Cardiac fibroblast (primary cell): ENCODE measurements around the gene ANKMY2.
A peak's percentile ranks its signal among the peaks of the same experiment; 100 is the strongest.

Experiments
- DNase-seq, 2 donors: peaks; one replicate each; pipeline versions ENCODE4 v3.0.0 to v3.0.0-alpha.2; 2010; ENCODE audit warnings: low read depth in 2 of 2
- H3K4me3 ChIP-seq, 2 donors: replicated peaks in 1 of 2; 1 replicate in 1 of 2; 2 replicates in 1 of 2; pipeline ENCODE4 v1.5.1; 2011; ENCODE audit warnings: low read depth in 2 of 2, low read length in 2 of 2, mild to moderate bottlenecking in 2 of 2, moderate library complexity in 1 of 2
- CTCF ChIP-seq: IDR thresholded peaks from one replicate; pipeline ENCODE4 v1.5.1; 2011; ENCODE audit warnings: low read depth, mild to moderate bottlenecking, low read length, inconsistent platforms

ANKMY2 gene

DNA sequence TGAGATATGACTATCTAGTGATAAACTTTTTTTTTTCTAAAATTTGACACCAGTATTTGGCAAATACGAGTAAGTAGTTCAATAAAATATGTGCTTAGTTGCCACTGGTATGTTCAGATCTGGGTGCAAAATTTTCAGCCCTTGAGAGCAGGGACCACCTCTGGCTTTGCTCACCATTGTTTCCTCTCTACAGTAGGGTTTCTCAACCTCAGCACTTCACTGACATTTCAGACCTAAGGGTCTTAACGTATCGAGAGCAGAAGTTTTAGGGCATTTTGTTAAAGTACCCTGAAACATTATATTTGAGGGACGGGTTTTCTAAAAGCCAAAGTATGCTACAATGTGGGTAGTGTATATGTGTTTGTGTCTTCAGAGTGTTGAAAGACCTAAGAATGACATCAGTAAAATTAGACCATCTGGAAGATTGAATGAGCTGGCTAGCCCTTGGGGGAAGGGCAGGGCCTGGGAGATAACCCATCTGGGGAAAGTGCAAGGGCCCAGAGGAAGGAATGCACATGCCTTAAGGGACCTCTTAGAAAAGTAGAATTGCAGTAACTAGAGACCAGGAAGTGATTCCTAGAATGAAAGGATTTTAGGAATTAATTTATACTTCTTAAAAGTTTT, 12.2 kb upstream of the ANKMY2 start:
- no peak overlapping the region for H3K4me3 ChIP-seq
- peak; percentile 87 to 94 for DNase-seq
- TF ChIP-seq CTCF = peak; percentile 56

DNA sequence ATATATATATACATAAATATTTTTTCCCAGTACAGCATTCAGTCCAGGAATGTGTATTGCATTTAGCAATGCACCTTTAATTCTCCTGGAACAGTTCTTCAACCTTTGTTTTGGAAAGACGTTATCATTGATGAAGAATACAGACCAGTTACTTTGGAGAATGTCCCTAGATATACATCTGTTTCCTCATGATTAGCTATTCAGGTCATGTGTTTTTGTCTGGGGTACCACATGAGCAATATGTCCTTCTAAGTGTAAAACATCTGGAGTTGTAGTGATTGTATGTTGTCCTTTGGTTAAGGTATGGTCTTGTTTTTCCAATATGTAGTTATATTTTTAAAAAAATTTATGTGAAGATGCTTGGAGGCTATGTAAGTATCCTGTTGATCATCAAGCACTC, 10.6 kb upstream of the ANKMY2 start:
- no peak for DNase-seq
- H3K4me3 ChIP-seq = no peak overlapping the region
- TF ChIP-seq CTCF = no peak

DNA sequence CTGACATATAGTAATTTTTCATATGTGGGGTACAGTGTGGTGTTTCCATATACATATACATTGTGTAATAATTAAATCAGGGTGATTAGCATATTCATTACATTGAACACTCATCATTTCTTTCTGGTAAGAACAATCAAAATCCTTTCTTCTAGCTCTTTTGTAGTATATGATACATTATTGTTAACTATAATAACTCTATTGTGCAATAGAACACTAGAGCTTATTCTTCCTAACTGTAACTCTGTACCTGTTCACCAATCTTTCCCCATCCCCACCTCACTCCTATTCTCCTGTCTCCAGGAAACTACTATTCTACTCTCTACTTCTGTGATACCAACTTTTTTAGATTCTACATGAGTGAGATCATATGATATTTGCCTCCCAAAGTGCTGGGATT, 9.8 kb upstream of the ANKMY2 start:
- DNase-seq = no peak

GRCh38 chr7:16652888-16653287, 7.3 kb upstream of the ANKMY2 start:
- no peak for TF ChIP-seq CTCF

More for the DNA sequence above, 9.8 kb upstream of the ANKMY2 start:
- no peak overlapping the region for H3K4me3 ChIP-seq
- no peak for TF ChIP-seq CTCF

DNA sequence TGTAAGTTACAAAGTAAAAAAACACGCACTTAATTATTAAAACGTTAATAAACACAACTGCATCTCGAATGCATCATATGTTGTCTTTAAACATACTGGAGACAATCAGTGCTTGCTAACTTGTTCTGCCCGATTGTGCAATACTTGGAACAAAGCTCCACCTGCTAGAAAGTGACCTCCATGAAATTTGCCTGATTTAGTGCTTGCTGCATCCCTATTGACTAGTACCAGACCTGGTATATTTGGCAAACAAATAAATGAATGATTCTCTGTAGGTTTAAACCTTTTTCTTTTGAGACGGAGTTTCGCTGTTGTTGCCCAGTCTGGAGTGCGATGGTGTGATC, 6.7 kb upstream of the ANKMY2 start:
- no peak for DNase-seq
- no peak for TF ChIP-seq CTCF
- H3K4me3 ChIP-seq = no peak overlapping the region

More at GRCh38 chr7:16652888-16653287, 7.3 kb upstream of the ANKMY2 start:
- no peak for DNase-seq
- H3K4me3 ChIP-seq = no peak overlapping the region

DNA sequence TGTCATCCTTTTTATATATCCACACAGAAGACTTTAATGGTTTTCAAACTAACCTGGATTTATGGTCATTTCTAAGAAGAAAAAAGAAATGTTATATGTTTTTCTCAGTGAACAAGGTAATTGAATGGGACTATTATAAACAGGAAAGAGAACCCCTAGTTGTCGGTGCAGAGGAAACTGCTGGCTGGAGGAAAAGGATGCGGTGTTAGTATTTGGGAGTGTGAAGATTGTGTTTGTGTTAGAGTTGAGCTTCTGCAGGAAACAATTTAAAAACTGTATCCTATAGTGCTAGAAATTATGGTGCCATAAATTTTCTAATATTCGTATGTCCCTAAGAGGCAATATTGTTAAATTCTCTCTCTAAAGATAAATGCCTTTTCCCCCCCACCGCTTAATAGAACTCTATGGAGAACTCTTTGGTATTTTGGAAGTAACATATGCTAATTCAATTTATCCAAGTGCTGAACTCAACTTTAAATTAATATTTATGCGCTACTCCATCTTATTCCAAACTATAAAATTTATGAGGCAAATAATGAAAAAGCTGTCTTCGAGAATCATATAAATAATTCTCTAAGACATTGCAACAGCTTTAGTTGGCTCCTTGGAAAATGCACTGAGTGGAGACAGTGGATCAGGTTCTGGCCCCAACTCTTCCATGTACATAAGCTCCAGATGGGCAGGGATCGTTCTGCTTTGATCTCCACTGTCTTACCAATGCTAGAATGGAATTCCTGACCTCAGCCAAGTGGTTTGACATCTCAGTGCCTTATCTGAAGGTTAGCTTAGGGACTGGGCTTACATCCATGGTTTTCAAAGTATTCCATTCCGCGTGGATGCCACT, 6.1 kb upstream of the ANKMY2 start:
- H3K4me3 ChIP-seq = no peak overlapping the region
- TF ChIP-seq CTCF = no peak
- no peak for DNase-seq
